Gastroesophageal sphincter (tissue), 4 donors: ENCODE results near the gene MACROD2. TPM values are rescaled to one million over a fixed set of nuclear protein-coding genes. Genes with fewer than 3 reads are reported as not detected.

Experiments
- ATAC-seq: fragments of 150-250 bp; one replicate; pipeline ENCODE4 v1.9.1; 2016; ENCODE audit warnings: mild to moderate bottlenecking, moderate library complexity
- H3K27ac ChIP-seq, 4 donors: fragments of 200-600 bp; sonication (generic) in 3 of 4; 1 replicate in 3 of 4; 2 replicates in 1 of 4; pipeline ENCODE4 v1.5.1; 2016 to 2019
- H3K27me3 ChIP-seq: fragments of 200-600 bp; sonication (generic); one replicate; pipeline ENCODE4 v1.5.1; 2019
- H3K36me3 ChIP-seq, 2 donors: fragments of 200-600 bp; sonication (generic); one replicate each; pipeline ENCODE4 v1.5.1; 2019; ENCODE audit warnings: control low read depth in 1 of 2
- H3K4me1 ChIP-seq, 3 donors: fragments of 200-600 bp; sonication (generic); 1 replicate in 2 of 3; 2 replicates in 1 of 3; pipeline ENCODE4 v1.5.1; 2016 to 2019; ENCODE audit warnings: control low read depth in 2 of 3
- H3K4me3 ChIP-seq, 2 donors: fragments of 200-600 bp; sonication (generic); one replicate each; pipeline ENCODE4 v1.5.1; 2019; ENCODE audit warnings: mild to moderate bottlenecking in 1 of 2, moderate library complexity in 1 of 2
- H3K9me3 ChIP-seq, 3 donors: fragments of 200-600 bp; sonication (generic); one replicate each; pipeline ENCODE4 v1.5.1; 2017 to 2019; ENCODE audit warnings: control low read depth in 2 of 3
- EP300 ChIP-seq: sonication (generic); formaldehyde crosslinking; IDR thresholded peaks from one replicate; pipeline ENCODE4 v1.6.1; 2017; ENCODE audit warnings: antibody characterized with exemption, mild to moderate bottlenecking
- POLR2A ChIP-seq, 2 donors: fragments of 450-650 bp; IDR thresholded peaks; one replicate each; pipeline ENCODE4 v1.6.1; 2017; ENCODE audit warnings: antibody characterized with exemption in 2 of 2, mild to moderate bottlenecking in 2 of 2, moderate library complexity in 1 of 2
- POLR2AphosphoS5 ChIP-seq: sonication (generic); formaldehyde crosslinking; IDR thresholded peaks from one replicate; pipeline ENCODE4 v1.6.1; 2017; ENCODE audit warnings: antibody characterized with exemption
- WGBS, 2 donors: methylation state at CpG; one replicate each; pipeline ENCODE4 v1.1.5; 2018; ENCODE audit warnings: low coverage in 1 of 2; 5-methylcytosine and 5-hydroxymethylcytosine counted together
- total RNA-seq, 4 donors: library from RNA; depleted of rRNA; stranded (reverse); fragments of >200 nt; gene quantifications; one replicate each; pipeline ENCODE4 v1.1.0, GENCODE V29; 2016
- TF ChIP-seq, protein P1 (sequence below), 4 experiments: fragments of 200-600 bp in 2 of 4; fragments of 450-650 bp in 2 of 4; sonication (generic) in 1 of 4; IDR thresholded peaks; one replicate each; pipeline ENCODE4 v1.5.1; 2017 to 2019; ENCODE audit warnings: antibody characterized with exemption in 4 of 4, mild to moderate bottlenecking in 2 of 4, moderate library complexity in 2 of 4

MACROD2 gene
- total RNA-seq, 4 donors from 2014 or later: 4.0 to 12.1 (median 7.4) TPM

DNA sequence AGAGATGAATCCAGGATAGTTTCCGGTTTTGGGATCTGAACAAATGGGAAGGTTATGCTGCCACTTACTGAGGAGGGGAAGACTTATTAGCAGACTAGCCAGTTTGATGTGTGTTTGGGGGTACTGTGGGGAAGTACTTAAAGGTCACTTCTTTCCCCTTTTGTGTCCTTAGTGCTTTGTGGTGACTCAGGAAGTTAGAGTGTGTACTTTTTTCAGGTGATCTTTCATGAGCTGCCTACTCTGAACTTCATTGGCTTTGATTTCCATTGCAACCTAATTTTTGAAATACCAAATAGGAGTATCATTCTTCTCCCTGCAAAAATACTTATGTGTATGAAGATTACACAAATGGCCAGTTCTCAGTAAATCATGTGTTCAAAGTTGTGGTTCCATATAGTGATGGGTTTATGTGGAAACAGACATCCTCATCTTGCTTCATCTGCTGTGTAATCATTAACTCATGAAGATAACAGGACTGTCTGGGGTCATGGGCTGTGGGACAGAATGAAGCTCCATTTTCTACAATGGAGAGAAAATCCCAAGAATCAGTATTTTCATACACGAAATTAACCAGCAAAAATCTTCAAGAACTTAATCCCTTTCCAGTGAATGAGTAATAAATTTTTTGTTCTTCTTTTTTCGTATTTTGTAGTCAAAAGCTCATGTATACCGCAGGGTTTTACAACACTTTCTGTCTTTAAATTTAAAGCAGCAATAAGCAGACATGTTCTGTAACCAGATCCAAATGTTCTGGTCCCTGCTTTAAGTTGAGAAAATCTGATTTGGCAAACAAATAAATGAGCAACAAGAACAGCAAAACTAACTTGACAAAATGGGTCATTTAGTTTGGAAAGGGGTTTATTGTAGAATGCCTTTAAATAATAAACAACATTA is 614.3 kb downstream of the MACROD2 start:
- TF ChIP-seq POLR2AphosphoS5 (no peak), EP300 (no peak), POLR2A (IDR thresholded peaks at IDR 0.05) (no peak)
- TF ChIP-seq, protein P1, sequence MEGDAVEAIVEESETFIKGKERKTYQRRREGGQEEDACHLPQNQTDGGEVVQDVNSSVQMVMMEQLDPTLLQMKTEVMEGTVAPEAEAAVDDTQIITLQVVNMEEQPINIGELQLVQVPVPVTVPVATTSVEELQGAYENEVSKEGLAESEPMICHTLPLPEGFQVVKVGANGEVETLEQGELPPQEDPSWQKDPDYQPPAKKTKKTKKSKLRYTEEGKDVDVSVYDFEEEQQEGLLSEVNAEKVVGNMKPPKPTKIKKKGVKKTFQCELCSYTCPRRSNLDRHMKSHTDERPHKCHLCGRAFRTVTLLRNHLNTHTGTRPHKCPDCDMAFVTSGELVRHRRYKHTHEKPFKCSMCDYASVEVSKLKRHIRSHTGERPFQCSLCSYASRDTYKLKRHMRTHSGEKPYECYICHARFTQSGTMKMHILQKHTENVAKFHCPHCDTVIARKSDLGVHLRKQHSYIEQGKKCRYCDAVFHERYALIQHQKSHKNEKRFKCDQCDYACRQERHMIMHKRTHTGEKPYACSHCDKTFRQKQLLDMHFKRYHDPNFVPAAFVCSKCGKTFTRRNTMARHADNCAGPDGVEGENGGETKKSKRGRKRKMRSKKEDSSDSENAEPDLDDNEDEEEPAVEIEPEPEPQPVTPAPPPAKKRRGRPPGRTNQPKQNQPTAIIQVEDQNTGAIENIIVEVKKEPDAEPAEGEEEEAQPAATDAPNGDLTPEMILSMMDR (IDR thresholded peaks at IDR 0.05): no peak
- H3K4me3 ChIP-seq: no peak overlapping the region
- H3K4me1 ChIP-seq: no peaks in the 10 kb centered on the region
- WGBS, 2 donors: 81 to 98% methylated on average over 4 of the region's 4 CpGs
- H3K27ac ChIP-seq: no peak overlapping the region
- no peaks in the 10 kb centered on the region for H3K36me3 ChIP-seq
- ATAC-seq: no peak
- no peaks in the 10 kb centered on the region for H3K9me3 ChIP-seq
- H3K27me3 ChIP-seq: no peaks in the 10 kb centered on the region

DNA sequence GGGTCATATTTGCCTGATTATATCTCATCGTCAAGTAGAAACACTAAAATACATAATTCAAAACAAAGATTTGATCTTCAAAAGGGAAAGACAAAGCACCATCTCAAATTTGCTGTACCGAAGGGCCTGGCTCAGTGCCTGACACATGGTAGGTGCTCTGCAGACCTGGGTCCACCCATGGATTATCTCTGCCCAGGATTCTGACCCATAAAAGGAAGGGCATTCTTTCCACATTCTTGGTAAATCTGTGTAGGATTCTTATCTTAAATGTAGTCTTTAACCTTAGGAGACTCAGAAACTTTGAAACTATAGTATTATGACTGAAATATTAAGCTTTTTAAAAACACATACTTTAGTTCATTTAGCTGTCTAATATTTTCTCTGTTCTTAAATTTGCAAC is 616.2 kb downstream of the MACROD2 start:
- H3K27ac ChIP-seq: no peak overlapping the region
- H3K9me3 ChIP-seq: no peaks in the 10 kb centered on the region
- WGBS, 2 donors: 63 to 77% methylated on average over 2 of the region's 2 CpGs
- no peak for ATAC-seq
- H3K4me1 ChIP-seq: no peaks in the 10 kb centered on the region
- H3K4me3 ChIP-seq: no peak overlapping the region
- TF ChIP-seq EP300 (no peak), POLR2A (IDR thresholded peaks at IDR 0.05) (no peak), POLR2AphosphoS5 (no peak)
- TF ChIP-seq, protein P1 (IDR thresholded peaks at IDR 0.05): no peak
- no peaks in the 10 kb centered on the region for H3K36me3 ChIP-seq
- no peaks in the 10 kb centered on the region for H3K27me3 ChIP-seq

DNA sequence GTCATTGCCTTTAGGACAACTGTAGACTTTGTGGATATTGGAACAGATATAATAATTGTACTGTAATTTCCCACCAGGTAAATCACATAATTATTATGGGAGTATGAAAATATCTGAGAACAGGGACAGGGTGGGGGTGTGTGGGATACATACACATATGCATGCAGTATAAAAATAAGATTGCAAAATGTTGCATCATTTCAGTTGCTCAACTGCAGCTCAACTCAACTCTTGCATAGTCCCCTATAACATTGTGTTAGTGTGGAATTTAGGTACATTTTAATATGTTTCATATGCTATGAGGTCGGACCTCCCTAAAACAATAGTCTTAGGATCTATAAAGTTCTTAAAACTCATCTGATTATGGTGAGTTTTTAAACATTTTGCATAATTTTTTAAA is 617.1 kb downstream of the MACROD2 start:
- H3K9me3 ChIP-seq: no peaks in the 10 kb centered on the region
- no peak for ATAC-seq
- no peak overlapping the region for H3K4me3 ChIP-seq
- no peaks in the 10 kb centered on the region for H3K4me1 ChIP-seq
- TF ChIP-seq POLR2A (IDR thresholded peaks at IDR 0.05) (no peak), POLR2AphosphoS5 (no peak), EP300 (no peak)
- TF ChIP-seq, protein P1 (IDR thresholded peaks at IDR 0.05): no peak
- 76 to 93% methylated on average over 1 of the region's 1 CpG for WGBS, 2 donors
- no peaks in the 10 kb centered on the region for H3K27me3 ChIP-seq
- no peak overlapping the region for H3K27ac ChIP-seq
- H3K36me3 ChIP-seq: no peaks in the 10 kb centered on the region

- H3K4me3 ChIP-seq: no peak overlapping the region
- H3K36me3 ChIP-seq: no peaks in the 10 kb centered on the region
- H3K27me3 ChIP-seq: no peaks in the 10 kb centered on the region
- no peak overlapping the region for H3K27ac ChIP-seq
- H3K9me3 ChIP-seq: no peaks in the 10 kb centered on the region
- 90 to 97% methylated on average over 3 of the region's 3 CpGs for WGBS, 2 donors
- TF ChIP-seq POLR2A (IDR thresholded peaks at IDR 0.05): no peak
- TF ChIP-seq, protein P1 (IDR thresholded peaks at IDR 0.05): no peak
- H3K4me1 ChIP-seq: no peaks in the 10 kb centered on the region
- ATAC-seq: no peak
Measured at GRCh38 chr20:14616003-14616402, 620.7 kb downstream of the MACROD2 start.

DNA sequence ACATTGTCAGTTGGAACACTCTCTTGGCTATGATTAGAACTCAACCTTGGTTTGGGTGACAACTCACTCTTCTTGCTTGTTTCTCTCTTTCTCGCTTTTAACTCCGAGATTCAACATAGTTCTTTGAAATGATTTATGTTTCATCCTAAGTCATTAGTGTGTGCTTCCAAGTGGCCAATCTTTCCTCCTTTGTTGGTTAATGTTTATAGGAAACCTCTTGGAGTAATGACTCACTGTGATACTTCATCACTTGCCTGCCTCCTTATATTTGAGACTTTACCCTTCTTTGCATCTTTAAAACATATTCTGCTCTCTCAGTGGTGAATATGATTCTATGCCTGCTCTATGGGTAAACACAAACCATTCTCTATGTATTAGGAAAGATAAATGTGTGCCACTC is 621.8 kb downstream of the MACROD2 start:
- 32 to 39% methylated on average over 2 of the region's 2 CpGs for WGBS, 2 donors
- Histone ChIP-seq H3K9me3 (no peaks in the 10 kb centered on the region), H3K27me3 (no peaks in the 10 kb centered on the region), H3K4me1 (no peaks in the 10 kb centered on the region), H3K36me3 (no peaks in the 10 kb centered on the region), H3K4me3 (no peak overlapping the region), H3K27ac (no peak overlapping the region)
- TF ChIP-seq POLR2A (IDR thresholded peaks at IDR 0.05) (no peak), EP300 (no peak), POLR2AphosphoS5 (no peak)
- TF ChIP-seq, protein P1 (IDR thresholded peaks at IDR 0.05): no peak
- no peak for ATAC-seq
